CD4-positive, alpha-beta T cell treated with Interleukin-17A for 4 hours (primary cell): ENCODE results near the gene INPP5A.

Experiments
- DNase-seq: peaks from one replicate; pipeline ENCODE4 v3.0.0-alpha.2; 2020; ENCODE audit warnings: mixed read lengths

Gene INPP5A

GRCh38 chr10:132536877-132537683, 507 bp upstream of the INPP5A start:
- DNase-seq = peak; percentile 100

GRCh38 chr10:132538031-132538789, 623 bp downstream of the INPP5A start:
- DNase-seq = no peak

- no peak for DNase-seq
Measured at GRCh38 chr10:132538790-132539421, 1.3 kb downstream of the INPP5A start.

- DNase-seq = peak; percentile 63
Measured at GRCh38 chr10:132539431-132539839, 1.8 kb downstream of the INPP5A start.

- peak; percentile 61 for DNase-seq
Measured at GRCh38 chr10:132539894-132540293, 2.3 kb downstream of the INPP5A start.

- peak; percentile 31 for DNase-seq
Measured at GRCh38 chr10:132540456-132540855, 2.9 kb downstream of the INPP5A start.

GRCh38 chr10:132541129-132541528, 3.5 kb downstream of the INPP5A start:
- no peak for DNase-seq

- DNase-seq = peak; percentile 32
Measured at GRCh38 chr10:132541601-132542011, 4.0 kb downstream of the INPP5A start.

GRCh38 chr10:132542086-132542775, 4.6 kb downstream of the INPP5A start:
- DNase-seq = no peak

- DNase-seq = no peak
Measured at GRCh38 chr10:132542819-132543218, 5.2 kb downstream of the INPP5A start.

- DNase-seq = peak; percentile 62
Measured at GRCh38 chr10:132543916-132544743, 6.5 kb downstream of the INPP5A start.

- DNase-seq = peak; percentile 59
Measured at GRCh38 chr10:132544744-132545658, 7.4 kb downstream of the INPP5A start.

- DNase-seq = peak; percentile 2
Measured at GRCh38 chr10:132545659-132546367, 8.2 kb downstream of the INPP5A start.

- DNase-seq = peak; percentile 5
Measured at GRCh38 chr10:132546567-132547420, 9.2 kb downstream of the INPP5A start.

- DNase-seq = peak; percentile 65
Measured at GRCh38 chr10:132547421-132547861, 9.9 kb downstream of the INPP5A start.

- DNase-seq = no peak
Measured at GRCh38 chr10:132548106-132548823, 10.7 kb downstream of the INPP5A start.

- DNase-seq = peak; percentile 2
Measured at GRCh38 chr10:132548869-132549268, 11.3 kb downstream of the INPP5A start.

GRCh38 chr10:132549371-132549770, 11.8 kb downstream of the INPP5A start:
- DNase-seq = no peak
